Activated CD4-positive, alpha-beta T cell treated with anti-CD3 and anti-CD28 coated beads, Interleukin-2, amount 10 ng/mL, durations not matched to agents 7 days and 5 days (primary cell): ENCODE measurements around the gene HOXC4. TPM values are rescaled to one million over a fixed set of nuclear protein-coding genes. Genes with fewer than 3 reads are reported as not detected.

Experiments
- CTCF ChIA-PET: fragments of 350-600 bp; sonication (Branson Sonifier 250); formaldehyde crosslinking; loops from one replicate; lab custom pipeline; 2021; ENCODE audit warnings: antibody characterized with exemption; lab: Charles Lee
- POLR2A ChIA-PET: fragments of 350-600 bp; sonication (Branson Sonifier 250); formaldehyde crosslinking; loops from one replicate; lab custom pipeline; 2021; ENCODE audit warnings: antibody characterized with exemption; lab: Charles Lee
- DNase-seq: peaks from one replicate; pipeline ENCODE4 v3.0.0-alpha.2; 2020
- H3K27ac Mint-ChIP-seq: one replicate; pipeline ENCODE4 v1.8.0; 2021; ENCODE audit warnings: mild to moderate bottlenecking, moderate library complexity, mixed read lengths
- H3K27me3 Mint-ChIP-seq: one replicate; pipeline ENCODE4 v1.8.0; 2021; ENCODE audit warnings: mixed read lengths
- H3K36me3 Mint-ChIP-seq: one replicate; pipeline ENCODE4 v1.8.0; 2021; ENCODE audit warnings: low read depth, mixed read lengths
- H3K4me1 Mint-ChIP-seq: one replicate; pipeline ENCODE4 v1.8.0; 2021; ENCODE audit warnings: mixed read lengths
- H3K4me3 Mint-ChIP-seq: one replicate; pipeline ENCODE4 v1.8.0; 2021; ENCODE audit warnings: mild to moderate bottlenecking, moderate library complexity, mixed read lengths
- H3K9me3 Mint-ChIP-seq: one replicate; pipeline ENCODE4 v1.8.0; 2021; ENCODE audit warnings: mixed read lengths
- total RNA-seq, 2 experiments: library from RNA; stranded (reverse); gene quantifications; one replicate each; pipeline ENCODE4 v1.2.3, GENCODE V29; 2021

The HOXC4 gene
- total RNA-seq, 2 experiments from 2014 or later: not detected

DNA sequence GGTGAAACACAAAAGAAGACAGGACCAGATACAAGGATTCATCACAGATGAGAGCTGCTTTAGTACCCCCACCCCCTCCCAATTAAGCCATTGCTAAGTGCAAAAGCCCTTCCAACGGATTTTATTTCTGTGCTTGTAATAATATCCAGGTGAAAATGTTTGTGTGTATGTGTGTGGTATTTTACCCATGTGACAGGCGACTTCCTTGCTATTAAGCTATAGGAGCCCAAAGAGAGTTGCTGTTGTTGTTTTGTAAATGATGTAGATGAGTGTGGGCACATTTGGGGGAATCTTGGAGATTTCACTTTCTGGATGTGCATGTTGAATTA, 3.2 kb upstream of the HOXC4 start:
- ChIA-PET POLR2A (interaction anchor here (0.7 kb wide), 1 partner anchor 164 kb away, joined by 3 read pairs; no protein-coding TSS in a partner anchor), CTCF (interaction anchor here (1.0 to 2.2 kb wide), 2 partner anchors 18 to 60 kb away, joined by 3 to 12 read pairs; partner anchors contain the start of gene HOXC5)
- Mint-ChIP-seq H3K4me1 (peaks cover 31% of the 10 kb centered on the region), H3K4me3 (no peak overlapping the region), H3K36me3 (peaks cover 3% of the 10 kb centered on the region), H3K27ac (no peak overlapping the region), H3K27me3 (peaks cover 96% of the 10 kb centered on the region), H3K9me3 (no peaks in the 10 kb centered on the region)
- DNase-seq: no peak

DNA sequence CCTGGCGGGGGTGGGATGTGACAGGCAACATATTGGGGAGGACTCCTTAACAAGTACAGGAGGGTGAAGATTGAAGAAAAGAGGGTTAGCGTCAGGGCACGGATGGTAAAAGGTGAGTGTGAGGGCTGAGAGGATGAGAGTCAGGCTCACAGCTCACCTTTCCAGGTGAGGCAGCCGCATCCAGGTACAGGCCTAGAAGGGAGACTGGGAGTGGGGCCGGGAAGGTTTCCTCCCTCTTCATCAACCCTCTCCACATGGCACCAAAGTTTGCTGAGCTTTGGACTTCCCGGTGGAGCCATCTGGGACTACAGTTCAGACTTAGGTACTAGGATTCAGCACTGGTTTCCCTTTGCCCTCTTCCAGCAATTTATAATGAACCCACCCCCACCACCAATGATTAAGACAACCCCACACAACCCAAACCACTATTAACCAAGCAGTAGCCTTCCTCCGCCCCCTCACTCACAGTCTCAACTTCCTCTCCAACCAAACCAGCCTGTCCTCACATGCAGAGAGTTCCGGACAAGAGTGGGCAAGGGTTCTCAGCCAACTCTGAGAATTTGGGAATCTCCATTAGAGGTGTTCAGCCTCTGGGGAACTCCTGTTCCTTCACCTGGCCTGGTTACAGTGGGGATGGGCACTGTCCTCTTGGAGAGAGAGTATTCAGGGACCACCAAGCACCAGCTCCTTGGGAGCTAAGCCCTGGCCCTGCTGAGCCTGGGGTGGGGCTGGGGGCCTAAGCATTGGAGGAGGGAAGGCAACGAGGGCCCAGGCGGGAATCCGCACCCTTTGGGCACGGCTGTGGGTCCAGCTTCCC, 2.4 kb upstream of the HOXC4 start:
- H3K9me3 Mint-ChIP-seq: no peaks in the 10 kb centered on the region
- H3K4me1 Mint-ChIP-seq: peaks cover 31% of the 10 kb centered on the region
- no peak overlapping the region for H3K27ac Mint-ChIP-seq
- peaks cover 96% of the 10 kb centered on the region for H3K27me3 Mint-ChIP-seq
- DNase-seq: no peak
- peaks cover 3% of the 10 kb centered on the region for H3K36me3 Mint-ChIP-seq
- POLR2A ChIA-PET: interaction anchor here (0.7 kb wide), 1 partner anchor 163 kb away, joined by 3 read pairs; no protein-coding TSS in a partner anchor
- CTCF ChIA-PET: interaction anchor here (1.0 to 2.2 kb wide), 4 partner anchors 19 to 66 kb away, joined by 3 to 12 read pairs (median 6); partner anchors contain the start of genes HOXC10 and HOXC5
- no peak overlapping the region for H3K4me3 Mint-ChIP-seq

DNA sequence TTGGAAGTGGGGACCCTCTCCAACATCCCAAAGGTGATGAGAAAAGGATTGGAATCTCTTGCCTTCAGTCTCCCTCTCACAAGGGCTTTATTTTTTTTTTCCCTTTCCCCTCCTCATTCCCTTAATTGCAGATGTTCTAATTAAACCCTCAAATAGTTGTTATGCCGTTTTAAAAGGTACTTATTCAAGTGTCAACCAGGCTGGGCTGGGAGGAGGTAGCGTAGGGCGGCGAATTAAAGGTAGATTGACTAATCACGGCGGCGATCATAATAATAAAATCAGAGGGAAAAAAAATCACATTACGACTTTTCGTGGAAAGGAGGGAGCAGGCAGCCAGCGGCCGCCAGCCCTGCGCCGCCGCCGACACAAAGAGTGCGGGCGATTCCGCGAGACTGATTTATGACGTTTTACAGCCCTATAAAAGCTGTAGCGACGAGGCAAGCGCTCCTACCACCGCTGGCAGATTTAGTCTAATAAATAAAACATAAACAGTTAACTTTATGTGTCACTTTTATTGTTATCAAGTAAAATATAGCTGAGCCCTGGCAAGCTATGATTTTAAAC, 1.7 kb upstream of the HOXC4 start:
- H3K36me3 Mint-ChIP-seq: peaks cover 3% of the 10 kb centered on the region
- H3K4me3 Mint-ChIP-seq: peak overlapping the region; percentile 26
- no peaks in the 10 kb centered on the region for H3K9me3 Mint-ChIP-seq
- H3K27ac Mint-ChIP-seq: no peak overlapping the region
- POLR2A ChIA-PET: no interaction called here
- H3K27me3 Mint-ChIP-seq: peaks cover 93% of the 10 kb centered on the region
- H3K4me1 Mint-ChIP-seq: peaks cover 30% of the 10 kb centered on the region
- DNase-seq: no peak
- CTCF ChIA-PET: interaction anchor here (0.8 to 4.7 kb wide), 8 partner anchors 20 to 163 kb away, joined by 3 to 25 read pairs (median 4); partner anchors contain the start of genes HOXC10 and HOXC5

DNA sequence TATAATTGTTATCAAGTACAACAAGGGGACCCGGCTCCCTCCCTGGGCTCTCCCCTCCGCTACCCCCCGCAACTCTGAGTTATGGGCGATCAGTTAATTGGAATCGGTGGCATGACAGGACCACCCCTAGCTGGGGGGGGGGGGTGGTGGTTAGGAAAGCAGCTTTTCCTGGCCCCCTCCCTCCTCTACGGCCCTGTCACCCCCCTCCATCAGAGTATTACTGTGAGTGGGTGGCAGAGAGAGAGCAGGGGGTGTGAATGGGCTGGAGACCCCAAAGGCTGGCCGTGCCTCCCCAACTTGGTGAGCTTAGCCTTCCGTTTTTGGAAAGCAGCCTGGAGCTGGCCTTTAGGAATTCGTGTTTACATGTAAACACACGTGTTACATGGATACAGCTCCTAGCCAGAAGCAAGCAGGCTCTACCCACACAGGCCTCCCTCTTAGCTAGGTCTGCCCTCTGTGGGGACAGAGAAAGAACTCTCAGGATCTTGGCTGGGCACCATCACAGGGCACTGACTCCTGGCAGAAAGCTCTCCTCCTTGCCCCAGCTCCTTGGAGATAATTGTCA, 1.1 kb upstream of the HOXC4 start:
- Mint-ChIP-seq H3K27ac (peak overlapping the region; percentile 69), H3K9me3 (no peaks in the 10 kb centered on the region), H3K27me3 (peaks cover 93% of the 10 kb centered on the region), H3K36me3 (peaks cover 3% of the 10 kb centered on the region), H3K4me3 (no peak overlapping the region), H3K4me1 (peaks cover 29% of the 10 kb centered on the region)
- ChIA-PET POLR2A (no interaction called here), CTCF (interaction anchor here (0.6 to 4.7 kb wide), 9 partner anchors 21 to 1150 kb away, joined by 3 to 25 read pairs (median 4); partner anchors contain the start of genes HOXC10 and HOXC5)
- no peak for DNase-seq

DNA sequence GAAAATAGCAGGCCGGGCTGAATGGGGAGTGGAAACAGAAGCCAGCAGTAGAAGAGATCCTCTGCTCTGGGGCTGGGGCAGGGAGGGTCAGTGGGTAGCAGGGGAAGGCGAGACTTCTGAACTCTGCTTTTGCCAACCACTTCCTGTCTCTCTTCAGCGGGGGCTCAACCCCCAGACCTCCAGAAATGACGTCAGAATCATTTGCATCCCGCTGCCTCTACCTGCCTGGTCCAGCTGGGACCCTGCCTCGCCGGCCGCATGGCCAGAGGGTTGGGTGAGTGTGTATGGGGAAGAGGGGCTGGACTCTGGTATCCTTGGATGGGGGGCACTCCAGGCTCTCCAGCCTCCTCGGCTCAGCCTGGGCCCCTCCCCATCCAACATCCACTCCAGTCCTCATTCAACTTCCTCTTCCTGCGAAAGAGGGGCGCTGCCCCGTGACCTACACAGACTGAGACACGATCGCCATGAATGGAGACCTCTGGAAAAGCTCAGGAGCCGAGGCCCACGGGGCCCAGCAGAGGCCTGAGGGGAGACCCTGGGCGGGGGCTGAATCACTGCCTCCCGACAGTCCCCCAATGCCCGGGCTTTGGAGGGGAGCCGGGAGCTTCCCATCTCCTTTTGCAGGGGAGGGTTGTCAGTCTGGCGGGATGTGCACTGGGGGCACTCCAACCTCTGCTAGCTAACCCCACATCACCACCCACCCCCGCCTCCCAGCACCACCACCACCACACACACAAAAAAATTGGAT, 458 bp upstream of the HOXC4 start:
- Mint-ChIP-seq H3K4me1 (peaks cover 27% of the 10 kb centered on the region), H3K27ac (peak overlapping the region; percentile 69), H3K27me3 (peaks cover 93% of the 10 kb centered on the region), H3K4me3 (no peak overlapping the region), H3K9me3 (no peaks in the 10 kb centered on the region), H3K36me3 (peaks cover 3% of the 10 kb centered on the region)
- CTCF ChIA-PET: interaction anchor here (0.6 to 4.7 kb wide), 10 partner anchors 10 to 1149 kb away, joined by 3 to 25 read pairs (median 4); partner anchors contain the start of genes HOXC10 and HOXC5
- POLR2A ChIA-PET: interaction anchor here (0.6 kb wide), 1 partner anchor 1744 kb away, joined by 3 read pairs; no protein-coding TSS in a partner anchor
- no peak for DNase-seq

DNA sequence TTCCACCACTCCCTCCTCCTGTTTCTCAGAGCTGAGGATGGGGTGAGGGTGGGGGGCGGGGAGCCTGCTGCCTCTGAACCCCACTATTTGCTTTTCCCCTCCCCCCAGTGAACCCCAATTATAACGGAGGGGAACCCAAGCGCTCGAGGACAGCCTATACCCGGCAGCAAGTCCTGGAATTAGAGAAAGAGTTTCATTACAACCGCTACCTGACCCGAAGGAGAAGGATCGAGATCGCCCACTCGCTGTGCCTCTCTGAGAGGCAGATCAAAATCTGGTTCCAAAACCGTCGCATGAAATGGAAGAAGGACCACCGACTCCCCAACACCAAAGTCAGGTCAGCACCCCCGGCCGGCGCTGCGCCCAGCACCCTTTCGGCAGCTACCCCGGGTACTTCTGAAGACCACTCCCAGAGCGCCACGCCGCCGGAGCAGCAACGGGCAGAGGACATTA, 1.1 kb downstream of the HOXC4 start:
- CTCF ChIA-PET: interaction anchor here (0.6 to 4.7 kb wide), 7 partner anchors 19 to 408 kb away, joined by 3 to 25 read pairs (median 3); partner anchors contain the start of gene HOXC5
- no peak for DNase-seq
- Mint-ChIP-seq H3K27me3 (peaks cover 93% of the 10 kb centered on the region), H3K9me3 (no peaks in the 10 kb centered on the region), H3K27ac (no peak overlapping the region), H3K4me3 (no peak overlapping the region), H3K36me3 (peaks cover 3% of the 10 kb centered on the region), H3K4me1 (peaks cover 24% of the 10 kb centered on the region)
- POLR2A ChIA-PET: interaction anchor here (0.6 kb wide), 1 partner anchor 568 kb away, joined by 4 read pairs; no protein-coding TSS in a partner anchor

DNA sequence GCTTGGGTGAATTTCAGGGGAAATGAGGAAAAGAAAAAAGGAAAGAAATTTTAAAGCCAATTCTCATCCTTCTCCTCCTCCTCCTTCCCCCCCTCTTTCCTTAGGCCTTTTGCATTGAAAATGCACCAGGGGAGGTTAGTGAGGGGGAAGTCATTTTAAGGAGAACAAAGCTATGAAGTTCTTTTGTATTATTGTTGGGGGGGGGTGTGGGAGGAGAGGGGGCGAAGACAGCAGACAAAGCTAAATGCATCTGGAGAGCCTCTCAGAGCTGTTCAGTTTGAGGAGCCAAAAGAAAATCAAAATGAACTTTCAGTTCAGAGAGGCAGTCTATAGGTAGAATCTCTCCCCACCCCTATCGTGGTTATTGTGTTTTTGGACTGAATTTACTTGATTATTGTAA, 1.9 kb downstream of the HOXC4 start:
- ChIA-PET CTCF (interaction anchor here (0.6 to 4.7 kb wide), 5 partner anchors 24 to 152 kb away, joined by 3 to 25 read pairs (median 4); partner anchors contain the start of gene HOXC5), POLR2A (no interaction called here)
- H3K4me1 Mint-ChIP-seq: peaks cover 17% of the 10 kb centered on the region
- peaks cover 3% of the 10 kb centered on the region for H3K36me3 Mint-ChIP-seq
- H3K9me3 Mint-ChIP-seq: no peaks in the 10 kb centered on the region
- DNase-seq: no peak
- H3K27ac Mint-ChIP-seq: no peak overlapping the region
- peaks cover 92% of the 10 kb centered on the region for H3K27me3 Mint-ChIP-seq
- H3K4me3 Mint-ChIP-seq: no peak overlapping the region

DNA sequence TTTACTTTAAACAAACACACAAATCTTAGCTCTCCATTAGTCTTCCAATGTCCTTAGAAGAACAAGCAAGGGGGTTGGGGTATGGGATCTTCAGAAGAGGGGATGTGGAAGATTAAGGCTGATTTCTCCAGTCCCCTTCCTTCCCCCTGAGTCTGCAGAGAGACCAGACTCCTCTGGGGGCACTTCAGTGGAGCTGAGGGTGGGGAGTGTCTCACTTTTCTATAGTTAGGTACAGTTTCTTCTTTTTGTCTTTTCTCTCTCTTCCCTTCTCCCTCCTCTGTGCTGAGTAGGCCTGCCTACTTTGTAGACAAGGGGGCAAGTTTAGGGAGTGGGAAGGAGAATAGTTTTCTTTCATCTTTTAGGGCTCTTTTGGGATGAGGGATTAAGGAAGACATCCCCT, 2.5 kb downstream of the HOXC4 start:
- CTCF ChIA-PET: interaction anchor here (1.0 to 4.7 kb wide), 3 partner anchors 24 to 145 kb away, joined by 3 to 25 read pairs (median 4); partner anchors contain the start of gene HOXC5
- POLR2A ChIA-PET: no interaction called here
- Mint-ChIP-seq H3K4me1 (peaks cover 16% of the 10 kb centered on the region), H3K4me3 (no peak overlapping the region), H3K27ac (no peak overlapping the region), H3K27me3 (peaks cover 92% of the 10 kb centered on the region), H3K36me3 (peaks cover 3% of the 10 kb centered on the region), H3K9me3 (no peaks in the 10 kb centered on the region)
- no peak for DNase-seq

DNA sequence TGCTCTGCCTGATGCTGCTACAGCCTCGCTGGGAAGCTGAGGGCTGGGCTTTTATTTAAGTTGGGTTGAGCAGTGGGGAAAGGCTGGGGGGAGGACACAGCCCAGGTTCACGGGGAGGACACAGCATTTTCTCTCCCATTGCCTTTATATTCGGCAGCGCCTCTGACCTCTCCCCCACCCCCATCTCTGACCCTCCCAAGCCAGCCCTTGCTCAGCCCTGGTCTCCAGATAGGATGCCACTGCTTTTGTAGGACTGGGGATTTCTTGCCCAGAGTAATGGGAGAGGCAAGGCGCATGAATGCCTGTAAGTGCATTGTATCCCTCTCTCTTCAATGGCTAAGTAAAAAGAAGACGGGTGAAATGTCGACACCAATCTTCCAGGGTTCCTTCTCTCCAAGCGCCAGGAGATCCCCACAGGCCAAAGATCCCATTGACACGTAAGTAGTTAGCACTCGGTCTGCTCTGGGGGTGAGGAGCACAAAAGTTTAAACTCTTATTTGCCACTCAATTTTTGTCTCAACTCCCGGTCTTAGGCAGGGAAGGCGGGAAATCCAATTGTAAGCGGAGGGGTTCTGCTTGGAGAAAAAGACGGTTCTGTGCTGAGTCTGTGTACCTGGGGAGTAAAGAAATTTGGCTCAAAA, 4.6 kb downstream of the HOXC4 start:
- Mint-ChIP-seq H3K27me3 (peaks cover 94% of the 10 kb centered on the region), H3K27ac (no peak overlapping the region), H3K4me3 (no peak overlapping the region), H3K9me3 (no peaks in the 10 kb centered on the region), H3K36me3 (no peaks in the 10 kb centered on the region), H3K4me1 (peaks cover 7% of the 10 kb centered on the region)
- POLR2A ChIA-PET: no interaction called here
- CTCF ChIA-PET: interaction anchor here (1.1 kb wide), 1 partner anchor 23 kb away, joined by 3 read pairs; no protein-coding TSS in a partner anchor
- no peak for DNase-seq

DNA sequence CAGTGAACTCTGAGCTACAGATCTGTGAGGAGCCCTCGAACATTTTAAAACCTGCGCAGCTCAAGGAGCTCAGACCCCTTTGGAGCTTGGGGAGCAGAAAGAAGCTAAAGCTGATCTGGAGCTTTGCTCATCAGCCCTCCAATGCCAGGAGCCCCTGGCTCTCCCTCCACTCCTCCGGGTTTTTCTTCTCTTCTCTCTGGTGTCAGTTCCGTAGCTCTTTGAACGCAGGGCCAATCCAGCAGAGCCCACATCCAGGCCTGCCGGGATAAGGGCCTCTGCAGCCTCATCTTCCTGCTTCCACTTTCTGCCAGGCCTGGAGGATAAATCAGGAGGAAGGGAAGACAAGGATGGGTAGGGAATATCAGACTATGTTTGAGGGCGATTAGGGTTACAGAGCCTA, 6.0 kb downstream of the HOXC4 start:
- Mint-ChIP-seq H3K4me1 (no peaks in the 10 kb centered on the region), H3K27ac (no peak overlapping the region), H3K4me3 (no peak overlapping the region), H3K27me3 (peaks cover 93% of the 10 kb centered on the region), H3K36me3 (no peaks in the 10 kb centered on the region), H3K9me3 (no peaks in the 10 kb centered on the region)
- no peak for DNase-seq
- CTCF ChIA-PET: interaction anchor here (0.7 to 1.0 kb wide), 3 partner anchors 44 to 113 kb away, joined by 3 to 4 read pairs (median 3); no protein-coding TSS in a partner anchor
- POLR2A ChIA-PET: no interaction called here

DNA sequence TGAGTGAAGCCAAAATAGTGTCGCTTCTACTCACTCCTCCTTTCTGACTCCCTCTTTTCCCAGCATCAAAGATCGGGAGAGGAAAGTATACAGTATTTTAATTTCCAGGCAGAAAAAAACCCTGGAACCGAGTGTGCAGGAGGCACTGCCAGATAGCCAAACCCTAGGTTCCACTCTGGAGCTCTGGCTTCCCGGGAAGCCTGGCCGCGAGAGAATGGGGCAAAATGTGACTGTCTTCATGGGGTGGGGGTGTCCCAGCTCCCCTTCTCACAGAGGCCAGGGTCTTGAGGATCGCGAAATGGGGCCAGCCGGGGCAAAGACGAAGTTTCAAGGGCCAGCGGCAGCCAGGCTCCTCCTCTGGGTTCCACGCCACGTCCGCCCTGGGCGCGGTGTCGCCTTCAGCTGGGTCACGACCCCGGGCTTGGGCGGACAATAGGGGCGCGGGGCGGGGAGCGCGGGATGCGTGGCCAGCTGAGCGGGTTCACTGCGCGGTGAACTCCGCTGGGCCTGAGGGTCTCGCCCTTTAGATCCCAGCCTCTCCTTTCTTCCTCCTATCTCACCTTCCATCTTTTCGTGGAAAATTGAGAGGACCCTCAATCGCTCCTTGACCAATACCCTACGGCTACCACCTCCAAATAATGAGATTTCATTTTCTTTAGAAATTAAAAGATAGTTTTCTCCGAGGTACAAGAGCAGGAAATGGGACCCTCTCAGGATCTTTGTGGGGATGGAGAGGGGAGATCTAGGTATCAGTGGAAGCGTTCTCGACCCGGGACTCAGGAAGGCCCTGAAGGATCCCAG, 6.7 kb downstream of the HOXC4 start:
- no peak for DNase-seq
- Mint-ChIP-seq H3K36me3 (no peaks in the 10 kb centered on the region), H3K4me1 (no peaks in the 10 kb centered on the region), H3K9me3 (no peaks in the 10 kb centered on the region), H3K27ac (peak overlapping the region; percentile 25), H3K4me3 (no peak overlapping the region), H3K27me3 (peaks cover 88% of the 10 kb centered on the region)
- POLR2A ChIA-PET: no interaction called here
- CTCF ChIA-PET: interaction anchor here (1.0 kb wide), 2 partner anchors 10 to 45 kb away, joined by 3 to 4 read pairs; no protein-coding TSS in a partner anchor
